Mammary epithelial cell (primary cell): Measurements from ENCODE around the gene PLPPR4.

Experiments used
- EZH2 ChIP-seq: IDR thresholded peaks from 2 replicates; pipeline ENCODE4 v1.6.1; 2012; ENCODE audit warnings: low read length, inconsistent platforms, borderline replicate concordance
- TF ChIP-seq, protein P1 (sequence below), 2 donors: IDR thresholded peaks in 1 of 2; conservative IDR thresholded peaks in 1 of 2; 2 replicates each; pipeline ENCODE4 v1.5.1; 2011 to 2012; ENCODE audit warnings: inconsistent platforms in 2 of 2, low read length in 2 of 2, mild to moderate bottlenecking in 2 of 2, control low read depth in 1 of 2, low read depth in 1 of 2; ENCODE audit not compliant: insufficient read depth in 1 of 2; ENCODE audit errors: extremely low read depth in 1 of 2

- TF ChIP-seq, protein P1, sequence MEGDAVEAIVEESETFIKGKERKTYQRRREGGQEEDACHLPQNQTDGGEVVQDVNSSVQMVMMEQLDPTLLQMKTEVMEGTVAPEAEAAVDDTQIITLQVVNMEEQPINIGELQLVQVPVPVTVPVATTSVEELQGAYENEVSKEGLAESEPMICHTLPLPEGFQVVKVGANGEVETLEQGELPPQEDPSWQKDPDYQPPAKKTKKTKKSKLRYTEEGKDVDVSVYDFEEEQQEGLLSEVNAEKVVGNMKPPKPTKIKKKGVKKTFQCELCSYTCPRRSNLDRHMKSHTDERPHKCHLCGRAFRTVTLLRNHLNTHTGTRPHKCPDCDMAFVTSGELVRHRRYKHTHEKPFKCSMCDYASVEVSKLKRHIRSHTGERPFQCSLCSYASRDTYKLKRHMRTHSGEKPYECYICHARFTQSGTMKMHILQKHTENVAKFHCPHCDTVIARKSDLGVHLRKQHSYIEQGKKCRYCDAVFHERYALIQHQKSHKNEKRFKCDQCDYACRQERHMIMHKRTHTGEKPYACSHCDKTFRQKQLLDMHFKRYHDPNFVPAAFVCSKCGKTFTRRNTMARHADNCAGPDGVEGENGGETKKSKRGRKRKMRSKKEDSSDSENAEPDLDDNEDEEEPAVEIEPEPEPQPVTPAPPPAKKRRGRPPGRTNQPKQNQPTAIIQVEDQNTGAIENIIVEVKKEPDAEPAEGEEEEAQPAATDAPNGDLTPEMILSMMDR (conservative IDR thresholded peaks at IDR 0.05 in 1 of 2, IDR thresholded peaks at IDR 0.05 in 1 of 2; ENCODE audit: extremely low read depth in 1 of 2, insufficient read depth in 1 of 2, low read depth in 1 of 2, low read length in 2 of 2) = no peak
- no peak for TF ChIP-seq EZH2
Measured at GRCh38 chr1:99251308-99251707, 13.0 kb upstream of the PLPPR4 start.
